CD4-positive, alpha-beta T cell treated with Interleukin-17A for 4 hours (primary cell): ENCODE data around the gene MACROD1.
"Not testable (repeated sequence)": the region's sequence is repeated elsewhere in the genome, so short reads cannot be mapped to it uniquely, and the experiment has no call there.

Source experiments
- DNase-seq: peaks from one replicate; pipeline ENCODE4 v3.0.0-alpha.2; 2020; ENCODE audit warnings: mixed read lengths

MACROD1 gene

DNA sequence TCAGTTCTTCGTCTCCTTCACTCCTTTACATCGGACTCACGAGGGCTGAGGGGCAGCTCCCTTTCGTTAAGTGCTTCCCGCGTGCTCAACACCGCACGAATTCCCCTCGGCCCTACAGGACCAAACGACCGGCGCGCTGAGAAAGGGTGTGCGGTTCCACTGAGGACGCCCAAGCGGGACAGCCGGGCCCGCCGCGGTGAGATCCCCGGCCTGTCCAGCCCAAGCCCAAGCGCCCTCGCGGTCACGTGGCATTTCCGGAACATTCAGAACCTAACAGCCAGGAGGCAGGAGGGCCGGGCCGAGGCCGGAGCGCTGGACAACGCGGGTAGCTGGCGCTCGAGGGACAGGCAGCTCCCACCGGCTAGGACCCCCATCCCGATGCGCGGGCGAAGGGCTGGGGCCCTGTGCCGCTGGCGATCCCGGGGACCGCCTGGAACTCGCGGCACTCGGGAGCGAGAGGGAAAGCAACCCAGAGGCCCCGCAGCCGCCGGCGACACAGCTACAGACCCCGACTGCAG lies 19.3 kb upstream of the MACROD1 start:
- DNase-seq, result peak; percentile 53

DNA sequence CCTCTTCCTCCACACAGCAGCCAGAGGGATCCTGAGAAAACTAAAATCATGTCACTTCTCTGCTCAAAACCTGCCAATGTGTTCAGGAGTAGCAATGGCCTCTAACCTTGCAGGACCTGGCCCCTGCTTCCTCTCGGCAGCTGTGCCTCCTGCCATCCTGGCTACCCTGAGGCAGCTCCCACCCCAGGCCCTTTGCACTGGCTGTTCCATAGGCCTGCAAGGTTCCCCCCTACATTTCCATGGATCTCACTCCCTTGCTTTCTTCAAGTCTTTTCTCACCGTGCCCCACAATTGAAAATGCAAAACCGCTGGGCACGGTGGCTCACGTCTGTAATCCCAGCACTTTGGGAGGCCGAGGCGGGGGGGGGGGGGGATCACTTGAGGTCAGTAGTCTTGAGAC lies 18.0 kb upstream of the MACROD1 start:
- DNase-seq, result no peak

DNA sequence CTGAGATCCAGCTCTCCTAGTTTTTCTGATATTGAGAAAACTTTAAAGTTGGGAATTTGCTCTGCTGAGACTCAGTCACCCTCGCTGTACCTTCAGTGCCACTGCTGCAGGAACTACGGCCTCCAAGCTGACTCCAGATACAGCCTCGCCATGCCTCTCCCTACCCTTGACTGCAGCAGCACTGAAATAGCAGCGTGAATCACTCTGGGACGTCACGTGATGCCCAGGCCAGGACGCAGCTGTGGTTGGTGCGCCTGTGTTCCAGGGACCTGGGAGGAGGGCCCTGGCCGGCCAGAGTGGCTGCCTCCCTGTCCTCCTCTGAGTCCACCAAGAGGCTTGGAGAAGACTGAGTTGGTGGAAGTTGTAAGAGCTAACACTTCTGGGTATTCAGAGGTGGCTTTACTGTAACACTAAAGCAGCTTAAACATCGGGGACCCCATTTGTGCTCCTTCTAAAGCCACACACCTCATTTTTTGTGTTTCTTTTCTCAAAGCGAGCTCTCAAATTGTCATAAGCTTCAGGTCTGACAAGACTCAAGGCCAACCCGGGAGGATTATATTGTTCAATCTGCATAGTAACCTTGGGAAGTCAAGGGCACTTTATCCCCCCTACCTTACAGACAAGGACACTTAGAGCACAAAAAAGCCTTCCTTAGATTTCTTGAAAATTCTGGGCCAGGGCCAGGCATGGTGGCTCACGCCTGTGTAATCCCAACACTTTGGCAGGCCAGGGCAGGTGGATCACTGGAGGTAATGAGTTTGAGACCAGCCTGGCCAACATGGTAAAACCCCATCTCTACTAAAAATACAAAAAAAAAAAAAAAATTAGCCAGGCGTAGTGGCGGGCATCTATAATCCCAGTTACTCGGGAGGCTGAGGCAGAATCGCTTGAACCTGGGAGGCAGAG lies 15.8 kb upstream of the MACROD1 start:
- peak; percentile 55 for DNase-seq

DNA sequence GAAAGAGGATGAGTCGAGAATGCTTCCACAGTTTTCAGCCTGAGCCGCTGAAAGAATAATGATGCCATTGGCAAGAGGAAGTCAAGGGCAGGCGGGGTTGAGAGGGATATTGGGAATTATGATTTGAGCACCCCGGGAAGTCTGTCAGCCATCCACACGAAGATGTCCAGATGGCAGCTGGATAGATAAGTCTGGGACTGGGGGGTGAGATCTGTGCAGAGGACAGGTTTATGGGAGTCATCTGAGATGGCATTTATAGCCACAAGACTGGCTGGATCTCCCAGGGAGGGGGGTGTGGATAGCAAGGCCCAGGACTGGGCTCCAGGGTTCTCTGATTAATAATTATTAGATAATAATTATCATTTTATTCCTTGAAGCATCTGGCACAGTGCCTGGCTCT lies 15.0 kb upstream of the MACROD1 start:
- DNase-seq, result no peak

GRCh38 chr11:64178951-64179639 lies 13.2 kb upstream of the MACROD1 start:
- DNase-seq, result no peak

GRCh38 chr11:64178203-64178602 lies 12.3 kb upstream of the MACROD1 start:
- no peak for DNase-seq

DNA sequence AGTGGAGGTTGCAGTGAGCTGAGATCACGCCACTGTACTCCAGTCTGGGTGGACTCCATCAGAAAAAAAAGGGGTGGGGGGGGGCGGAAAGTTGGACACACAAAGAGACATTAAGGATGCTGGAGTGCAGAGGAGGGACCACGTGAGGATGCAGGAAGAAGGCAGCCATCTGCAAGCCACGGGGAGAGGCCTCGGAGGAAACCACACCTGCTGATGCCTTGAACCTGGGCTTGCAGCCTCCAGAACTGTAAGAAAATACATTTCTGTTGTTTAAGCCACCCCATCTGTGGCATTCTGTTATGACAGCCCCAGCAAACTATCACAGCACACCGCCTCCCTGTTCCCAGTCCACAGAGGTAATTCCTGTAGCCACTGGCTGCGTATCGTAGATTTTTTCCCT lies 10.8 kb upstream of the MACROD1 start:
- DNase-seq, result peak; percentile 11

GRCh38 chr11:64173616-64174355 lies 7.9 kb upstream of the MACROD1 start:
- DNase-seq, result no peak

- DNase-seq, result no peak
Measured at GRCh38 chr11:64170419-64170818, 4.5 kb upstream of the MACROD1 start.

- DNase-seq, result peak; percentile 41
Measured at GRCh38 chr11:64165481-64165841, 452 bp downstream of the MACROD1 start.

- no peak for DNase-seq
Measured at GRCh38 chr11:64164392-64165312, 1.3 kb downstream of the MACROD1 start.

GRCh38 chr11:64163951-64164350 lies 2.0 kb downstream of the MACROD1 start:
- no peak for DNase-seq

- not testable (repeated sequence) for DNase-seq
Measured at GRCh38 chr11:64162769-64163168, 3.1 kb downstream of the MACROD1 start.

- no peak for DNase-seq
Measured at GRCh38 chr11:64161037-64161436, 4.9 kb downstream of the MACROD1 start.

DNA sequence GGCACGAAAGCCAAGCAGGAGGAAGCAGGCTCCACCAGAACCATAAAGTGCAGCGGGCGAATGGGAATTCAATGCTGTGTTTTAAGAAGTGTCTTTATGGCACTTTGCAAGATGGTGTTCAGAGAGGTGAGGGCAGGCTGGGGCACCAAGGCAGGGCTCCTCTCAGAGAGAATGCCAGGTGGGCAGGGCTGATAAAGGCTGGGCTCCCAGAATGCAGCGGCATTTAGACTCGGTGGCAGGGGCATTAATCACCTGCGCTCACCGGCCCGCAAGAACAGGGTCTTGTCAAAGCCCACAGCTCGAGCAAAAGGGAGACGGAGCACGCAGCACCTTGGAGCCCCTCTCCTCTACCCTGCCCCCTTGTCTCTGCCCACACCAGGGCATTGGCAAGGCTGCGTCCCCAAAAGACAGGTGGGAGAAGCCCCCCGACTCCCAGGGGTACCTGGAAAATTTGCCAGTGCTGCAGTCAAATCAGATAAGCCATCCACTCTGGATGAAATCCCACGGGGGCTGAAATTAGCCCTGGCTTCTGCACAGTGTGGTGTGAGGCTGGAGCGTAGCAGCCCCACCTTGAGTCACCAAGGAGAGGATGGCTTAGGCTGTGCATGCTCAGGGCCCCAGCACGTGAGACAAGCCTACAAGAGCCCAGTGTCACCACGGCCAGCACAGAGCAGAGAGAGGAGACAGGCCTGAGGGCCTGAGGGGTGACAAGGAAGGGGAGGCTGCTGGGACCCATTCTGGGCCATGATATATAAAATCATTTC lies 8.1 kb downstream of the MACROD1 start:
- no peak for DNase-seq

DNA sequence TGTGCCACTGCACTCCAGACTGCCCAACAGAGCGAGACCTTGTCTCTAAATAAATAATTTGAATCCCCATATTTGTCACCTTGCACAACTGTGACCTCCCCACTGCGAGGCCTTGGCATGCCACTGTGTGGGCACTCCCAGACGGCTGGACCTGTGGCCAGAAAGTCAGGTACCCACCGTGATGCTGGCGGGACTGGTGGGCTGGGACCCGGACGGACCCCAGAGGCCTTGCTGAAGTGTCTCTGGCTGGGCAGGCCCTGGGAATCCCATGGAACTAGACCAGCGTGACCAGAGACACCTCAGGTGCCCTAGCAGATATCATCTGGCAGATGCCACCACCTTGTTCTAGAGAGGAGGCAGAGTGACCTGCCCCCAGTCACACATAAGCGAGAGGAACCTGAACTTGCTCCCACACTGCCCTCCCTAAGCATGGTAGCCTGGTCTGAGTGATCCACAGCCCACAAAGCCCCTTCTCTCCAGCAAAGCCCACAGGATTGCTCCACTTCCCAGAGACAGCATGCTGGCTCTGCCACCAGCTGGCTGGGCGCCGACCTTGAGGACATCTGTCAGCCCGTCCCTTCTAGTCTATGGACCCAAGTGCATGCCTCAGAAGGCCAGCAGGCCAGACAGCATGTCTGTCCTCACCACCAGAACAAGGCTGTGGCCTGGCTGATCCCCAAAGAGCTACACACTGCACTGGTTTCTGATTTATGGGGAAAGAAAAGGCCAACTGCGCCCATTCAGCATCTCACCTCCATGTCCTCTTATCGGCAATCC lies 9.5 kb downstream of the MACROD1 start:
- no peak for DNase-seq

DNA sequence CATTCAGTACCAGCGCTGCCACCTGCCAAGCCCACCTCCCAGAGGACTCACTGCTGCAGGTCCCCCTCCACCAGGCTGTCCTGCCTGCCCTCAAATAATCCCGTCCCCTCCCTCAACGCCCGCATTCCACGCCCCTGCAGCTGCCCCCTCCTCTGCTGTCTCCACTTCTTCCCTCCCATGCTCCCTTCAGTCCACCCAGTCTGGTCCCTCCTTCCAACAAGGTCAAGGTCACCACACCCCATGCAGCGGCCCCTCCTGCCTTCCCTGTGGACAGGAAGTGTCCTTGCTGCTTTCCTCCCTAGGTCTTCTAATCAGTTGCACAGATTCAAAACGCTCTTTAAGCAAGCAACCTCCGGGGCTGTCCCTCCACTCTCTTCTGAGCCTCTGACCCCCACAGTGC lies 12.1 kb downstream of the MACROD1 start:
- no peak for DNase-seq

- DNase-seq, result peak; percentile 77
Measured at GRCh38 chr11:64152841-64153691, 12.8 kb downstream of the MACROD1 start.

DNA sequence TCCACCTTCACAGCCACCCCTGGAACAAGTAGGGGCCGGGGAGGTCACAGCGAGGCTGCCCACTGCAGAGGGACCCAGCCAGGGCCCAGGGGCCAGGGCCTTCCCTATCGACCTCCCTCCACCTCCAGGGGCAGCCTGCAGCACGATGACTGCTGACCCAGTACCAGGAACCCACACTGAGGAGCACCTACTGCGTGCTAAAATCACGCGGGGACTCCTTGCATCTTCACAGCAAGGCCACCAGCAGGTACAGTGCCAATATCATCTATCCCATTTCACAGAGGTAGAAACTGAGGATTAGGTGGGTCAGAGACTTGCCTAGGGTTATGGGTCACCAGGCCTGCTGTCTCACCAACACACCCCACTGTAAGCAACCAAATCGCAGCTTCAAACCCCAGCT lies 14.6 kb downstream of the MACROD1 start:
- DNase-seq, result no peak
